GM23338 (cell line): ENCODE results near the gene SERPINH1. TPM values are rescaled to one million over a fixed set of nuclear protein-coding genes. Genes with fewer than 3 reads are reported as not detected.

Source experiments
- ATAC-seq: fragments of 200-7000 bp; cut with Tn5 transposase; 3 replicates; pipeline ENCODE4 v1.9.1; 2020
- DNase-seq: peaks from one replicate; pipeline ENCODE4 v3.0.0-alpha.2; 2015; ENCODE audit warnings: low spot score
- H2AFZ ChIP-seq: fragments of 200-600 bp; sonication (generic); 2 replicates; pipeline ENCODE4 v1.8.0; 2016; ENCODE audit warnings: antibody characterized with exemption, mild to moderate bottlenecking, moderate library complexity
- H3F3A ChIP-seq: fragments of 200-600 bp; sonication (generic); replicated peaks from 2 replicates; pipeline ENCODE4 v1.8.0; 2017; ENCODE audit warnings: antibody characterized with exemption, mixed run types, low read depth
- H3K27ac ChIP-seq: fragments of 200-600 bp; sonication (generic); 2 replicates; pipeline ENCODE4 v1.6.1; 2016; ENCODE audit warnings: low read depth
- H3K27me3 ChIP-seq: fragments of 200-600 bp; sonication (generic); 2 replicates; pipeline ENCODE4 v1.8.0; 2016; ENCODE audit warnings: mild to moderate bottlenecking, mixed run types, moderate library complexity; ENCODE audit not compliant: insufficient read depth
- H3K36me3 ChIP-seq: fragments of 200-600 bp; sonication (generic); 2 replicates; pipeline ENCODE4 v1.8.0; 2016; ENCODE audit warnings: mild to moderate bottlenecking; ENCODE audit not compliant: insufficient read depth
- H3K4me1 ChIP-seq: fragments of 200-600 bp; sonication (generic); 2 replicates; pipeline ENCODE4 v1.8.0; 2016; ENCODE audit warnings: mild to moderate bottlenecking, moderate library complexity; ENCODE audit not compliant: insufficient read depth
- H3K4me2 ChIP-seq: fragments of 200-600 bp; sonication (generic); 2 replicates; pipeline ENCODE4 v1.7.1; 2017; ENCODE audit warnings: mixed run types
- H3K4me3 ChIP-seq: fragments of 200-600 bp; sonication (generic); 2 replicates; pipeline ENCODE4 v1.6.1; 2016; ENCODE audit warnings: mixed run types
- H3K79me2 ChIP-seq: fragments of 200-600 bp; sonication (generic); replicated peaks from 2 replicates; pipeline ENCODE4 v1.8.0; 2017; ENCODE audit warnings: mild to moderate bottlenecking; ENCODE audit not compliant: insufficient read depth
- H3K9me2 ChIP-seq: fragments of 200-600 bp; sonication (generic); 2 replicates; pipeline ENCODE4 v1.8.0; 2017; ENCODE audit not compliant: insufficient read depth
- H4K20me1 ChIP-seq: fragments of 200-600 bp; sonication (generic); replicated peaks from 2 replicates; pipeline ENCODE4 v1.8.0; 2017; ENCODE audit warnings: mild to moderate bottlenecking; ENCODE audit not compliant: insufficient read depth
- H3K27ac Mint-ChIP-seq: 2 replicates; pipeline ENCODE4 v1.8.0; 2020; ENCODE audit warnings: inconsistent platforms, mild to moderate bottlenecking, moderate library complexity, mixed read lengths
- H3K27me3 Mint-ChIP-seq: 3 replicates; pipeline ENCODE4 v1.8.0; 2022; ENCODE audit warnings: low read depth, mild to moderate bottlenecking, moderate library complexity, mixed read lengths, inconsistent platforms; ENCODE audit not compliant: insufficient read depth, poor library complexity
- H3K36me3 Mint-ChIP-seq: 3 replicates; pipeline ENCODE4 v1.8.0; 2021; ENCODE audit warnings: low read depth, mild to moderate bottlenecking, inconsistent platforms, moderate library complexity, mixed read lengths
- H3K4me1 Mint-ChIP-seq: 3 replicates; pipeline ENCODE4 v1.8.0; 2020; ENCODE audit warnings: mild to moderate bottlenecking, inconsistent platforms, mixed read lengths
- H3K4me3 Mint-ChIP-seq: 3 replicates; pipeline ENCODE4 v1.8.0; 2021; ENCODE audit warnings: moderate library complexity, mild to moderate bottlenecking, inconsistent platforms, mixed read lengths
- H3K9me3 Mint-ChIP-seq: 3 replicates; pipeline ENCODE4 v1.8.0; 2020; ENCODE audit warnings: moderate library complexity, mild to moderate bottlenecking, inconsistent platforms, mixed read lengths
- CREB1 ChIP-seq: fragments of 250-450 bp; sonication (Bioruptor Pico); IDR thresholded peaks from 2 replicates; pipeline ENCODE4 v1.5.0; 2020; ENCODE audit warnings: low read depth, mild to moderate bottlenecking, moderate library complexity
- JUNB ChIP-seq: IDR thresholded peaks from one replicate; pipeline ENCODE4 v1.6.1; 2016; ENCODE audit warnings: antibody characterized with exemption; ENCODE audit not compliant: unreplicated experiment
- POLR2AphosphoS5 ChIP-seq: IDR thresholded peaks from 2 replicates; pipeline ENCODE4 v1.6.1; 2016; ENCODE audit warnings: antibody characterized with exemption, low read depth
- STAT1 ChIP-seq: IDR thresholded peaks from one replicate; pipeline ENCODE4 v1.6.1; 2016; ENCODE audit warnings: antibody characterized with exemption; ENCODE audit not compliant: unreplicated experiment
- ZNF114 ChIP-seq: fragments of 250-450 bp; sonication (Bioruptor Pico); IDR thresholded peaks from 2 replicates; pipeline ENCODE4 v1.5.0; 2020; ENCODE audit warnings: mild to moderate bottlenecking, moderate library complexity
- ZNF331 ChIP-seq: fragments of 250-450 bp; sonication (Bioruptor Pico); IDR thresholded peaks from 2 replicates; pipeline ENCODE4 v1.5.0; 2020; ENCODE audit warnings: low read depth, mild to moderate bottlenecking, moderate library complexity
- polyA plus RNA-seq: library from polyadenylated mRNA; unstranded; fragments of >200 nt; fragmentation: Nextera tagmentation; extraction: Ambion mirVana; gene quantifications from 2 replicates; pipeline ENCODE4 v1.2.1, GENCODE V29; 2016
- total RNA-seq: library from RNA; depleted of rRNA; stranded (reverse); fragments of >200 nt; shearing (Covaris generic); gene quantifications from 2 replicates; pipeline ENCODE4 v1.2.3, GENCODE V29; 2014
- TF ChIP-seq, protein P1 (sequence below), 2 experiments: fragments of 200-600 bp in 1 of 2; sonication (generic) in 1 of 2; conservative IDR thresholded peaks; 2 replicates each; pipeline versions ENCODE4 v1.5.1 to v1.6.1; 2016 to 2017; ENCODE audit warnings: antibody characterized with exemption in 2 of 2, low read depth in 2 of 2, mild to moderate bottlenecking in 2 of 2, moderate library complexity in 1 of 2
- TF ChIP-seq, protein P2 (sequence below): IDR thresholded peaks from one replicate; pipeline ENCODE4 v1.6.1; 2018; ENCODE audit warnings: antibody characterized with exemption; ENCODE audit not compliant: unreplicated experiment

SERPINH1 gene
- total and polyA plus RNA-seq, 2 experiments from 2014 or later: 238 to 1,217 TPM

DNA sequence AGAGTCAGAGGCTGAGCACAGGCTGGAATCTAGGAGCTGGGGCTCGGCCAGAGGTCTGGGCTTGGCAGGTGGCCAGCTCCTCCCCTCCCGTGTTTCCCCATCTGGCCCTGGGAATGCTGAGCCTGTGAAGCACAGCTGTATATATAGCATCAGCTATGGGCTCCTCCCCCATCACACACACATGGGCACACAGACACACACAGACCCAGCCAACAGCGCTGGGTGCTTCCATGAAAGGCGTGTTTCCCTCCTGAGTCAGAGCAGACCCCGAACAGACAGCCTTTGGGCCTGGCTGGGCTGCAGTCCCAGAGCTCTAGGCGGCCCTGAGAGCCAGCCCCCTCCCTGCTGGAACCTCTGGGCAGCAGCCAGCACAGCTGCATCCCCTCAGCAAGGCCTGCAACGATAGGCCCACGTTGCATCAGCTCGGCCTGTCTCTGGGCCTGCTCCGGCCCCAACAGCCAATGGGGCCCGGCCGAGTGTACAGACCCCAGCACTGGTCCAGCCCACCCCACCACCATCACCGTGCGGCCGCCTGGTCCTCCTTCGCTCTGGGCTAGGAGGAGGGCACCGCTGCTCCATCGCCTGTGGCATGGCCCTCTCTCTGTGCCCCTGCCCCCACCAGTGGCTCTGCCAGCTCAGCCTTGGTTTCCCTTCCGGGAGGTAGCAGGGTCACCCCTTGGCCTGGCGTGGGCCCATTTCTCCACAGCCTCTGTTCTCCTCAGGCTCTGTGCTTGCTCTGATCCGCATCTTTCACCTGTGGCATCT, 7.6 kb upstream of the SERPINH1 start:
- Mint-ChIP-seq H3K4me3 (no peak overlapping the region; the same call in 1 of the 3 replicates), H3K4me1 (peaks cover 51% of the 10 kb centered on the region), H3K9me3 (0 out of 3 replicates have a peak, but pooled peaks cover under 1% of the 10 kb centered on the region), H3K27ac (peak overlapping the region; percentile 95), H3K36me3 (no peaks in the 10 kb centered on the region; the same call in 2 of the 3 replicates), H3K27me3 (peaks cover 9% of the 10 kb centered on the region)
- Histone ChIP-seq H3F3A (0 out of 2 replicates have a peak, but pooled peaks cover 7% of the 10 kb centered on the region), H3K4me2 (peak overlapping the region; percentile 59; the same call in 1 of the 2 replicates), H3K36me3 (no peaks in the 10 kb centered on the region), H3K27me3 (no peaks in the 10 kb centered on the region), H3K79me2 (no peaks in the 10 kb centered on the region), H3K27ac (peak overlapping the region; percentile 70; the same call in 1 of the 2 replicates), H3K9me2 (no peaks in the 10 kb centered on the region), H3K4me3 (no peak overlapping the region), H2AFZ (peak overlapping the region; percentile 48), H4K20me1 (no peaks in the 10 kb centered on the region), H3K4me1 (peaks cover 31% of the 10 kb centered on the region)
- peak; percentile 95 for ATAC-seq
- TF ChIP-seq JUNB (no peak), POLR2AphosphoS5 (peak; percentile 65), CREB1 (CRISPR knock-in tag) (no peak), STAT1 (no peak), ZNF331 (CRISPR knock-in tag) (no peak), ZNF114 (no peak)
- TF ChIP-seq, protein P1, sequence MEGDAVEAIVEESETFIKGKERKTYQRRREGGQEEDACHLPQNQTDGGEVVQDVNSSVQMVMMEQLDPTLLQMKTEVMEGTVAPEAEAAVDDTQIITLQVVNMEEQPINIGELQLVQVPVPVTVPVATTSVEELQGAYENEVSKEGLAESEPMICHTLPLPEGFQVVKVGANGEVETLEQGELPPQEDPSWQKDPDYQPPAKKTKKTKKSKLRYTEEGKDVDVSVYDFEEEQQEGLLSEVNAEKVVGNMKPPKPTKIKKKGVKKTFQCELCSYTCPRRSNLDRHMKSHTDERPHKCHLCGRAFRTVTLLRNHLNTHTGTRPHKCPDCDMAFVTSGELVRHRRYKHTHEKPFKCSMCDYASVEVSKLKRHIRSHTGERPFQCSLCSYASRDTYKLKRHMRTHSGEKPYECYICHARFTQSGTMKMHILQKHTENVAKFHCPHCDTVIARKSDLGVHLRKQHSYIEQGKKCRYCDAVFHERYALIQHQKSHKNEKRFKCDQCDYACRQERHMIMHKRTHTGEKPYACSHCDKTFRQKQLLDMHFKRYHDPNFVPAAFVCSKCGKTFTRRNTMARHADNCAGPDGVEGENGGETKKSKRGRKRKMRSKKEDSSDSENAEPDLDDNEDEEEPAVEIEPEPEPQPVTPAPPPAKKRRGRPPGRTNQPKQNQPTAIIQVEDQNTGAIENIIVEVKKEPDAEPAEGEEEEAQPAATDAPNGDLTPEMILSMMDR (conservative IDR thresholded peaks at IDR 0.05; ENCODE audit: low read depth in 2 of 2): no peak
- TF ChIP-seq, protein P2, sequence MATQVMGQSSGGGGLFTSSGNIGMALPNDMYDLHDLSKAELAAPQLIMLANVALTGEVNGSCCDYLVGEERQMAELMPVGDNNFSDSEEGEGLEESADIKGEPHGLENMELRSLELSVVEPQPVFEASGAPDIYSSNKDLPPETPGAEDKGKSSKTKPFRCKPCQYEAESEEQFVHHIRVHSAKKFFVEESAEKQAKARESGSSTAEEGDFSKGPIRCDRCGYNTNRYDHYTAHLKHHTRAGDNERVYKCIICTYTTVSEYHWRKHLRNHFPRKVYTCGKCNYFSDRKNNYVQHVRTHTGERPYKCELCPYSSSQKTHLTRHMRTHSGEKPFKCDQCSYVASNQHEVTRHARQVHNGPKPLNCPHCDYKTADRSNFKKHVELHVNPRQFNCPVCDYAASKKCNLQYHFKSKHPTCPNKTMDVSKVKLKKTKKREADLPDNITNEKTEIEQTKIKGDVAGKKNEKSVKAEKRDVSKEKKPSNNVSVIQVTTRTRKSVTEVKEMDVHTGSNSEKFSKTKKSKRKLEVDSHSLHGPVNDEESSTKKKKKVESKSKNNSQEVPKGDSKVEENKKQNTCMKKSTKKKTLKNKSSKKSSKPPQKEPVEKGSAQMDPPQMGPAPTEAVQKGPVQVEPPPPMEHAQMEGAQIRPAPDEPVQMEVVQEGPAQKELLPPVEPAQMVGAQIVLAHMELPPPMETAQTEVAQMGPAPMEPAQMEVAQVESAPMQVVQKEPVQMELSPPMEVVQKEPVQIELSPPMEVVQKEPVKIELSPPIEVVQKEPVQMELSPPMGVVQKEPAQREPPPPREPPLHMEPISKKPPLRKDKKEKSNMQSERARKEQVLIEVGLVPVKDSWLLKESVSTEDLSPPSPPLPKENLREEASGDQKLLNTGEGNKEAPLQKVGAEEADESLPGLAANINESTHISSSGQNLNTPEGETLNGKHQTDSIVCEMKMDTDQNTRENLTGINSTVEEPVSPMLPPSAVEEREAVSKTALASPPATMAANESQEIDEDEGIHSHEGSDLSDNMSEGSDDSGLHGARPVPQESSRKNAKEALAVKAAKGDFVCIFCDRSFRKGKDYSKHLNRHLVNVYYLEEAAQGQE: no peak
- peak; percentile 88 for DNase-seq
